Stimulated activated naive CD4-positive, alpha-beta T cell (primary cell): ENCODE results near the gene KCNK5.

Source experiments
- DNase-seq, 6 experiments: peaks; one replicate each; lab custom pipeline; 2025; lab: John Stamatoyannopoulos, UW

The KCNK5 gene

GRCh38 chr6:39171489-39172376 is 57.5 kb downstream of the KCNK5 start:
- DNase-seq, result no peak

GRCh38 chr6:39170860-39171259 is 58.4 kb downstream of the KCNK5 start:
- DNase-seq, result no peak

- no peak for DNase-seq
Observed at GRCh38 chr6:39170389-39170788, 58.9 kb downstream of the KCNK5 start.

GRCh38 chr6:39169448-39170344 is 59.6 kb downstream of the KCNK5 start:
- DNase-seq, result no peak

GRCh38 chr6:39167866-39168625 is 61.2 kb downstream of the KCNK5 start:
- no peak for DNase-seq

- no peak for DNase-seq
Observed at GRCh38 chr6:39167321-39167720, 62.0 kb downstream of the KCNK5 start.

- DNase-seq, result no peak
Observed at GRCh38 chr6:39166912-39167290, 62.4 kb downstream of the KCNK5 start.

- DNase-seq, result peak; percentile 39 to 70 (median 61)
Observed at GRCh38 chr6:39166189-39166911, 62.9 kb downstream of the KCNK5 start.

- no peak for DNase-seq
Observed at GRCh38 chr6:39157511-39157910, 71.8 kb downstream of the KCNK5 start.

- no peak for DNase-seq
Observed at GRCh38 chr6:39156801-39157200, 72.5 kb downstream of the KCNK5 start.

- DNase-seq, result no peak
Observed at GRCh38 chr6:39154705-39155104, 74.6 kb downstream of the KCNK5 start.

GRCh38 chr6:39153766-39154397 is 75.4 kb downstream of the KCNK5 start:
- DNase-seq, result peak in 1 of 6 experiments; percentile 8

- no peak for DNase-seq
Observed at GRCh38 chr6:39152262-39152661, 77.0 kb downstream of the KCNK5 start.

GRCh38 chr6:39151211-39151610 is 78.1 kb downstream of the KCNK5 start:
- DNase-seq, result no peak

- no peak for DNase-seq
Observed at GRCh38 chr6:39144481-39145173, 84.6 kb downstream of the KCNK5 start.

- DNase-seq, result peak in 1 of 6 experiments; percentile 16
Observed at GRCh38 chr6:39143238-39143930, 85.9 kb downstream of the KCNK5 start.

- no peak for DNase-seq
Observed at GRCh38 chr6:39140556-39141167, 88.6 kb downstream of the KCNK5 start.
